A673 (cell line): Measurements from ENCODE around the gene TBXAS1.

Source experiments
- CTCF ChIP-seq: fragments of 300-800, 200-600 bp; sonication (generic); conservative IDR thresholded peaks from 2 replicates; pipeline ENCODE4 v1.5.1; 2017; ENCODE audit warnings: low read depth, mild to moderate bottlenecking, antibody characterized with exemption, low read length, moderate library complexity, mixed read lengths
- EZH2 ChIP-seq: fragments of 200-600 bp; sonication (generic); IDR thresholded peaks from 2 replicates; pipeline ENCODE4 v1.6.1; 2017; ENCODE audit warnings: borderline replicate concordance, low read depth, mild to moderate bottlenecking, mixed read lengths, antibody characterized with exemption, low read length; ENCODE audit not compliant: poor library complexity, severe bottlenecking

GRCh38 chr7:139949629-139950028, 120.6 kb downstream of the TBXAS1 start:
- no peak for TF ChIP-seq CTCF
- no peak for TF ChIP-seq EZH2
